HCEC 1CT (cell line): ENCODE results near the gene SENP8.

Source experiments
- DNase-seq: peaks from one replicate; pipeline ENCODE4 v3.0.0-alpha.2; 2017

The SENP8 gene

GRCh38 chr15:72176159-72176558, 58.0 kb downstream of the SENP8 start:
- DNase-seq = no peak

DNA sequence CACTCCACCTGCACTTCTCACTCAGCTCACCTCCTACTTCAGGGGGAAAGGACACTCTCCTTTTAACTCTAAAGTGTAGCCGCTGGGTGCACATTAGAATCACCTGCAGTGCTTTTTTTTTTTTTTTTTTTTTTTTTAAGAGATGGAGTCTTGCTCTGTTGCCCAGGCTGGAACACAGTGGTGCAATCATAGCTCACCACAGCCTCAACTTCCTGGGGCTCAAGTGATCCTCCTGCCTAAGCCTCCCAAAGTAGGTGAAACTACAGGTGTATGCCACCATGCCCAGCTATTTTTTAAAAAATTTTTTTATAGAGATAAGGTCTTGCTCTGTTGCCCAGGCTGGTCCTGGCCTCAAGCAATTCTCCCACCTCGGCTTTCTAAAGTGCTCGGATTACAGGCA, 58.5 kb downstream of the SENP8 start:
- DNase-seq = no peak

- DNase-seq = no peak
Measured at GRCh38 chr15:72178976-72179585, 60.9 kb downstream of the SENP8 start.

DNA sequence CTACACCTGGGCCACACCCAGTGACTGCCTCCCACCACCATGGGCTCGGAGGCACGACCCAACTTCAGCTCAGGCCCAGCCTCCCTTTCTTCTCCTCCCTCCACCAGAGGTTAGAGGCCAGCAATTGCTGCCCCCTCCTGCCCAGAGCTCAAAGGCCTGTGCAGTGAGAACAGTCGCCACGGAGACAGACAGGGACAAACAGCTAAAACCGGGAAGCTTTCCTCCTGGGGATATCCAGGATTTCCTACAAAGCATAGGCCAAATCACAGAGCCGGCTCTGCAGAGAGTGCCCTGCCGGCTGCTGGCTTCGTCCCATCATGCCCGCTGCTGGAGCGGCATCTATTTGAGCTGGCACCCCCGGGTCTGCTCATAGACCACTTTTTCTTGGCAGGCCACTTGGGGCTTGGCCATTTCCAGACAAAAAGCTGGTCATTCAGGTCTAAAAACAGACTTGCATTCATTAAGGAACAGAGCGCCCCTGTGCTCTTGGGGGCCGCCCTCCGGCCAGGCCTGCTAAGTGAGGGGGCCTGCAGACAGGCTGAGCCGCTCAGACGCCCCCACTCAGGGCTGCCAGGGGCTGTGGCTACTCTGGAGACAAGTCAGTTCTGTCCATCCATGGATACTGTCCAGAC, 61.9 kb downstream of the SENP8 start:
- no peak for DNase-seq

GRCh38 chr15:72180761-72181324, 62.6 kb downstream of the SENP8 start:
- no peak for DNase-seq

DNA sequence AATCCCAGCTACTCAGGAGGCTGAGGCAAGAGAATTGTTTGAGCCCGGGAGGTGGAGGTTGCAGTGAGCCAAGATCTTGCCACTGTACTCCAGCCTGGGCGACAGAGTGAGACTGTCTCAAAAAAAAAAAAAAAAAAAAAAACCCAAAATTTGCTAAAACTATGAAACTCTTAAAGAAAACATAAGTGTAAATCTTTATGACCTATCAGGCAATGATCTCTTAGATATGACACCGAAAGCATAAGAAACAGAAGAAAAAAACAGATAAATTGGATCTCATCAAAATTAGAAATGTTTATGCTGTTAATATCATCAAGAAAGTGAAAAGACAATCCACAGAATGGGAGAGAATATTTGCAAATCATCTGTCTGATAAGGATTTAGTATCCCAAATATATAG, 64.0 kb downstream of the SENP8 start:
- no peak for DNase-seq

- DNase-seq = no peak
Measured at GRCh38 chr15:72182673-72183072, 64.5 kb downstream of the SENP8 start.

GRCh38 chr15:72183781-72184164, 65.6 kb downstream of the SENP8 start:
- DNase-seq = no peak

GRCh38 chr15:72184165-72184811, 66.1 kb downstream of the SENP8 start:
- DNase-seq = no peak

DNA sequence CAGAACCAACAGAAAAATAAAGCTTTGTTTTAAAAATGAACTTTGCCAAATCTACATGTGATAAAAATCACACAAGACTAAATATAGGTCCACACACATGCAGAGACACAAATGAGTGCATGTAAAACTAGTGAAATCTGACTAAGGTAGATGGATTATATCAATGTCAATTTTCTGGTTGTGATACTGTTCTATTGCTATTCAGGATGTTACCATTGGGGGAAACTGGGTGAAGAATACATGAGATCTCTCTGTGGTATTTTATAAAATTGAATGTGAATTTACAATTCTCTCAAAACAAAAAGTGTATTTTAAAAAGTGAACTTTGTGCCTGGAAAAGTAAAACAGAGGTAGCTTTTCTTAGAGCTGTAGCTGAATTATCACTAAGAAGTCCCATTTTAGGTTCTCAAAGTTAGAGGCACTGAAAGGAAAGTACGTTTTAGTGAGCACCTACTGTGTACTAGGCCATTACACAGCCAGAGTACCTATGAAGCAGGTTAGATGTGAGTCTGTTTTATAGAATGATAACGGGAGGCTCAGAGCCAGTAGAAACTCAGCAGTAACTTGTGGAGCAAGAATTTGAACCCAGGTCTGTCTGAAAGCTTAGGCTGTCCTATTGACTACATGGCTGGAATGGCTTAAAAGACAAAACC, 71.2 kb downstream of the SENP8 start:
- no peak for DNase-seq

DNA sequence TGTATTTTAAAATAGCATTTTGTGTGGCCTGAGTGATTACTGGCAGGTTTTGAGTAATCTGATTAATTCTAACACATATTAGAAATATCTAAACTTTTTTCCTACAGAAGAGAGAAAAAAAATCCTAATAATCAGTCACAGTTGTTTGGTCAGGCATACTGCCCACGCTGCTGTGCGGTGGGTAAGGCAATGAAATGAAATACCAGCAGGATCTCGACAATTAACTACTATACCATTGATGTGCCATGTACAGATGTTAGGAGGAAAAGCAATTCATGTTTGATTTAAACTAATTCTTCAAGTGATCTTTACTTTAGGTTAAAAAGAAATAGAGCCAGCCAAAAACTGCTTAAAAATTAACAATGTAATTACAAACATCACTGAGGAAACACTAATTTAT, 74.2 kb downstream of the SENP8 start:
- DNase-seq = no peak
